Adipose tissue (tissue), 3 donors: ENCODE data around the gene TBX20. TPM values are rescaled to one million over a fixed set of nuclear protein-coding genes. Genes with fewer than 3 reads are reported as not detected.

Experiments used
- H3K27ac ChIP-seq: one replicate; pipeline ENCODE4 v1.5.1; 2013; ENCODE audit warnings: low read depth, low read length
- WGBS, 3 donors: extraction: QIAGEN DNeasy Blood & Tissue Kit; methylation state at CpG; one replicate each; pipeline ENCODE4 v1.1.7; 2013; 5-methylcytosine and 5-hydroxymethylcytosine counted together
- polyA plus RNA-seq, 3 donors: library from polyadenylated mRNA; stranded (reverse); fragments of 200-250 nt; gene quantifications; one replicate each; pipeline ENCODE4 v1.2.3, GENCODE V29; 2013
- donor health status: healthy with polysubstance abuse.
- donor health status: Bipolar disorder and iron deficiency.
- donor health status: healthy.

Gene TBX20
- polyA plus RNA-seq, result not detected

GRCh38 chr7:35253710-35254495 is at the start of gene TBX20:
Gene TBX20 (minus strand): TSS chr7:35254100. CDS start chr7:35253620, 480 bp downstream.
- WGBS, 3 donors, result 2 to 4% (median 2%) methylated on average over 66 to 76 of the region's 76 CpGs
- H3K27ac ChIP-seq, result no peak within 1 kb of the TSS

- no peak overlapping the region for H3K27ac ChIP-seq
- 78 to 87% (median 81%) methylated on average over 6 of the region's 6 CpGs for WGBS, 3 donors
Measured at GRCh38 chr7:35289376-35289775, 35.5 kb upstream of the TBX20 start.

- no peak overlapping the region for H3K27ac ChIP-seq
- 60 to 74% (median 73%) methylated on average over 3 of the region's 3 CpGs for WGBS, 3 donors
Measured at GRCh38 chr7:35286986-35287385, 33.1 kb upstream of the TBX20 start.

GRCh38 chr7:35286422-35286821 is 32.5 kb upstream of the TBX20 start:
- no peak overlapping the region for H3K27ac ChIP-seq

- no peak overlapping the region for H3K27ac ChIP-seq
- WGBS, 3 donors, result 0 to 7% (median 0%) methylated on average over 1 of the region's 1 CpG
Measured at GRCh38 chr7:35285799-35286198, 31.9 kb upstream of the TBX20 start.

- H3K27ac ChIP-seq, result no peak overlapping the region
- WGBS, 3 donors, result 44 to 57% (median 53%) methylated on average over 4 of the region's 4 CpGs
Measured at GRCh38 chr7:35280902-35281301, 27.0 kb upstream of the TBX20 start.

GRCh38 chr7:35277359-35277758 is 23.5 kb upstream of the TBX20 start:
- WGBS, 3 donors, result 87 to 96% (median 95%) methylated on average over 1 of the region's 1 CpG

GRCh38 chr7:35272246-35272645 is 18.3 kb upstream of the TBX20 start:
- no peak overlapping the region for H3K27ac ChIP-seq
- WGBS, 3 donors, result 57 to 86% (median 75%) methylated on average over 1 of the region's 1 CpG

More at GRCh38 chr7:35277359-35277758, 23.5 kb upstream of the TBX20 start:
- no peak overlapping the region for H3K27ac ChIP-seq

- WGBS, 3 donors, result 44 to 63% (median 63%) methylated on average over 5 of the region's 5 CpGs
- no peak overlapping the region for H3K27ac ChIP-seq
Measured at GRCh38 chr7:35268953-35269352, 15.1 kb upstream of the TBX20 start.

GRCh38 chr7:35267411-35267810 is 13.5 kb upstream of the TBX20 start:
- H3K27ac ChIP-seq, result no peak overlapping the region

GRCh38 chr7:35263396-35263795 is 9.5 kb upstream of the TBX20 start:
- H3K27ac ChIP-seq, result no peak overlapping the region
- WGBS, 3 donors, result 33 to 42% (median 34%) methylated on average over 2 of the region's 2 CpGs

GRCh38 chr7:35261476-35262285 is 7.8 kb upstream of the TBX20 start:
- H3K27ac ChIP-seq, result no peak overlapping the region
- WGBS, 3 donors, result 2 to 6% (median 3%) methylated on average over 54 to 56 of the region's 56 CpGs

- WGBS, 3 donors, result 5 to 15% (median 13%) methylated on average over 21 of the region's 21 CpGs
- H3K27ac ChIP-seq, result no peak overlapping the region
Measured at GRCh38 chr7:35261041-35261440, 7.1 kb upstream of the TBX20 start.

- 30 to 49% (median 42%) methylated on average over 7 of the region's 7 CpGs for WGBS, 3 donors
- no peak overlapping the region for H3K27ac ChIP-seq
Measured at GRCh38 chr7:35260246-35260645, 6.3 kb upstream of the TBX20 start.

- H3K27ac ChIP-seq, result no peak overlapping the region
- WGBS, 3 donors, result 10 to 29% (median 23%) methylated on average over 6 of the region's 6 CpGs
Measured at GRCh38 chr7:35259523-35259908, 5.6 kb upstream of the TBX20 start.

- no peak overlapping the region for H3K27ac ChIP-seq
- 5 to 15% (median 12%) methylated on average over 27 of the region's 27 CpGs for WGBS, 3 donors
Measured at GRCh38 chr7:35258868-35259522, 5.1 kb upstream of the TBX20 start.

- H3K27ac ChIP-seq, result no peak overlapping the region
- 4 to 12% (median 9%) methylated on average over 44 to 50 of the region's 50 CpGs for WGBS, 3 donors
Measured at GRCh38 chr7:35258125-35258867, 4.4 kb upstream of the TBX20 start.

GRCh38 chr7:35257251-35258124 is 3.6 kb upstream of the TBX20 start:
- H3K27ac ChIP-seq, result no peak overlapping the region

More at GRCh38 chr7:35257251-35258124, 3.6 kb upstream of the TBX20 start:
- 2 to 5% (median 3%) methylated on average over 68 to 69 of the region's 69 CpGs for WGBS, 3 donors
